Measurements from ENCODE around the gene ATG2A.

Gene ATG2A

DNA sequence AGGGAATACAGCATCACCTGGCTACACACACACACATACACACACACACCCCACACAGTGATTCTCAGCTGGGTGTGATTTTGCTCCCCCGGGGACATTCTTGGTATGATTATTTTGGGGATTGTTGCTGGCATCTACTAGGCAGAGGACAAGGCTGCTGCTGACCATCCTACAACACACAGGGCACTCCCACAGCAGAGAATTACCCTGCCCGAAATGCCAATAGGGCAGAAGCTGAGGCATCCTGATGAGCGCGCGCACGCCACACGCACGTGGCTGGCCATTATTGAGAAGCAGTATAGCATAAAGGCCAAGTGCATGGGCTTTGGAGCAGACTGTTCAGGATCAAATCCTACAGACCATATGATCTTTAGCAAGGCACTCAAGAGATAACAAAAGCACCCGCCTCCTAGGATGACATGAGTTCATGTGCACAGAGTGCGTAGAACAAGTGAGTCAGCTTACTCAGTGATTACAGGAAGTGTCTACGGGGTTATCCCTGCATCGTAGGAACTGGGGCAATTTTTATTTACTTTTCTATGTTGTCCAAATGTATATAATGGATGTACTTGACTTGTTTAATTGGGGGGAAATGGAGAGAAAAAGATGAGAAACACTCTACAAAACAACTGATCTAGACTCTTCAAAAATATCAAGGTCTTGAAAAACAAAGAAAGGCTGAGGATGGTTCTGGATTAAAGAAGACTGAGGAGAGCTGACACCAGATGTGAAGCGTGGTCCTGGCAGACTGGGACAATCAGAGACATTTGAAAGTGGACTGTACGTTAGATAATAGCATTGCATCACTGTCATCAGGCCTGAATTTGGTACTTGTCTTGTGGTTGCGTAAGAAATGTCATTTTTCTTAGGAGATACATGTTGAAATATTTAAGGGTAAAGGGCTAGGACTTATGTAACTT, 31.4 kb downstream of the ATG2A start:
- no peak for DNase-seq (ENCODE audit: low read depth, low spot score)

GRCh38 chr11:64884019-64884418, 33.0 kb downstream of the ATG2A start:
- DNase-seq (ENCODE audit: low read depth, low spot score), result no peak

DNA sequence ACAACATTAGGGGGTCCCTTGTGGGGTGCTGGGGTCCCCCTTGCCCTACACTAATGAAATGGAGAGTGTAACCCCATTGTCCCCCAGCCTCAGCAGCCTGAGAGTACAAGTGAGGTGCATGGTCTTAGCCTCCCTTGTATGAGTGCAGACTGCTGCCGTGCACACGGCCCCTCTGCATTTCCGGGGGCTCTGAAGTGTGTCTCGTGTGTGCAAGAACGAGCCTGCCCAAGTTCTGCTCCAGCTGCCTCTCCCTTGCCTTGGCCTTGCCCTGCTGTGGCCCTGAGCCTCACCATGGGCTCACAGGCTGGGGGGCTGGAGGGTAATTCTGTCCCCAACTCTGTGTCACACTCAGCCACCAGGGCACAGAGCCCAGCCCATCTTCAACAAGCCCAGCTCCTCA, 33.4 kb downstream of the ATG2A start:
- no peak for DNase-seq (ENCODE audit: low read depth, low spot score)

- no peak for DNase-seq (ENCODE audit: low read depth, low spot score)
Measured at GRCh38 chr11:64882243-64882642, 34.8 kb downstream of the ATG2A start.

GRCh38 chr11:64881476-64881875, 35.5 kb downstream of the ATG2A start:
- no peak for DNase-seq (ENCODE audit: low read depth, low spot score)

GRCh38 chr11:64880240-64881001, 36.6 kb downstream of the ATG2A start:
- no peak for DNase-seq (ENCODE audit: low read depth, low spot score)

- DNase-seq (ENCODE audit: low read depth, low spot score), result no peak
Measured at GRCh38 chr11:64879244-64879900, 37.6 kb downstream of the ATG2A start.

DNA sequence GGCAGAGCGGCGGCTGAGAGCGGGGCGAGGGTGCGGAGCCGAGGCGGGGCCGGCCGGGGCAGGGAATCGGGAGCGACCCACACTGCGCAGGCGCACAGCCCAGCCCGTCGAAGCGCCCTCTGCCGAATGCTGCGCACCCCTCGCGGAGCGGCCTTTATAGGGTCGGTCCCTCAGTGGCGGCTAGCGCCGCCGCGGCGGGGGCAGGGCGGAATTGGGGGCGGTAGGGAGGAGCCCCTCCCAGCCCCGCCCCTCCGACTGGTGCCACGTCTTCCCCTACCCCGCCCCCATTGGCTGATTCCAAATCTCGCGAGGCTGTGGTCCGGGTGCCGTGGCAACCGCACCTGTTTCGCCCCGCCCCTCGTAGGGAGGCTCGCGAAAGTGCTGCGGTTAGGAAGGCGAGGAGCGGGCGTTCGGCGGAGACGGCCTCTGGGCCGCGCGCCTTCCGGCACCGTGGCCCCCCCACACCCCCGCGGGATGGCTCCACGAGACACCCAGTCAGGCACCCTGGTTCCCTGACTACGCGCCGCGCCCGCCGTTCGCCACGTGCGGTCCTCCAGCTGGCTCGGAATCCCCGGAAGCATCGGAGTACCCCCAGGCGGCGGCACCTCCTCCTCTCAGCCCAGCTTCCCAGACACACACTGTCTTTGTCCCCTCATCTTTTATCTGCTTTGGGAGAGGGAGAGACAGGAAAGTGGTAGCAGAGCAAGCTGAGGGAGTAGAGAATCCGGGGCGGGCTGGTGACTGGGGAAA, 38.3 kb downstream of the ATG2A start, which contains the start of gene EHD1:
Gene EHD1 (minus strand): TSS at position 128 of the 750 bp plus-strand sequence. CDS start 157 bp downstream, outside the sequence.
- DNase-seq (ENCODE audit: low read depth, low spot score), result peak; percentile 89

DNA sequence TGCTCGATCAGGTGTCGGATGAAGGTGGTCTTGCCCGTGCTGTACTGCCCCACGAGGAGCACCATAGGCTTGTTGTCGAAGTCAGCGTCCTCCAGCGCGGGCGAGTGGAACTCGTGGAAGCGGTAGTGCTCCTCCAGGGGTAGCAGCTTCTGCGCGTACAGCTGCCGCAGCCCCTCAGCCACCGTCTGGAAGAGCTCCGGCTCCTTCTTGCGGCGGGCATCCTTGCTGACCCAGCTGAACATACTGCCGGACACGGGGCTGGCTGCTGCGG, 38.9 kb downstream of the ATG2A start:
- DNase-seq (ENCODE audit: low read depth, low spot score), result no peak

- no peak for DNase-seq (ENCODE audit: low read depth, low spot score)
Measured at GRCh38 chr11:64877390-64878222, 39.4 kb downstream of the ATG2A start.

DNA sequence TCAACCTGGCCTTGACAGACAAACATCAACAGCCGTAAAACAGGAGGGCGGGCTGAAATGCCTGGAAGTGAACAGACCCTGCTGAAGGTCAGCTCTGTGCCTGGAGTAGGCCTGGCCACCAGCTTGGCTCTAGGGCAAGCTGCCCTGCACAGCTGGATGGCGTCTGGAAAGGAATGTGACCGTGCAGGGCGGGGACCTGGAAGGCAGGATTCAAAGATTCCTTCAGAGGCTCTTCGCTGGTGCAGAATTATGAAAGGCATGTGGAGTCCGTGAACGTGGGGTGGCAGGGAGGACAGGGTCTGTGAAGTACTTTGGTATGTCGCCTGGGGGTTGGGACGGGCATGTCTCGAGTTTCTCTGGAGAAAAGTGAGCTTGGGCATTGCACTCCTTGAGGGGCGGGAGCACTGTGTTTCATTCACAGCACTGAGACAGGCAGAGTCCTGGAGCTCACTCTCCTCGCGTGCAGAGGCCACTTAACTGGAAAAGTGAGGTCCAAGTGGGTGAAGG, 40.1 kb downstream of the ATG2A start:
- no peak for DNase-seq (ENCODE audit: low read depth, low spot score)

DNA sequence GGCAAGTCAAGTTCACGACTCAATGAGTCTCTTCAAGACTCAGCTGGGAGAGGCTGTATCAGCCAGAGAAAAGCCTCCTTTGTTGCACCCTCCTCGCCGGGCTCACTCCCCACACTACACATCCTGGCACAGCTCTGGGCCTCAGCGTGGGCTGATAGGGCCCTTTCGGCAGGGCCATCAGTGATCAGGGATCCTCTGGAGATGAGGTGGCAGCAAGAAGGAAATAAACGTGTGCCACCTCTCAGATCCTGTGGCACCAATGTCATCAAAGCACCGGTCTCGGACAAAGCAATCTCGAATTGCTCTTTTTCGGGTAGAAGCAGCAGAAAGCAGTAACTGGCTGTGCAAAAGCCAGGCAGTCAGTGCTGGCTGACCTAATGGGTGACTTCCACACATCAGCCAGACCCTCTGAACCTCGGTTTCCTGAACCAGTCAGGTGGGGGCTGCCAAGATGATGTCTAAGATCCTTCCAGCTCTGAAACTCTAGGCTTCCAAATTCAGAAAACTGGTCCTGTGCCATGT, 40.7 kb downstream of the ATG2A start:
- no peak for DNase-seq (ENCODE audit: low read depth, low spot score)

- no peak for DNase-seq (ENCODE audit: low read depth, low spot score)
Measured at GRCh38 chr11:64875369-64876228, 41.4 kb downstream of the ATG2A start.

DNA sequence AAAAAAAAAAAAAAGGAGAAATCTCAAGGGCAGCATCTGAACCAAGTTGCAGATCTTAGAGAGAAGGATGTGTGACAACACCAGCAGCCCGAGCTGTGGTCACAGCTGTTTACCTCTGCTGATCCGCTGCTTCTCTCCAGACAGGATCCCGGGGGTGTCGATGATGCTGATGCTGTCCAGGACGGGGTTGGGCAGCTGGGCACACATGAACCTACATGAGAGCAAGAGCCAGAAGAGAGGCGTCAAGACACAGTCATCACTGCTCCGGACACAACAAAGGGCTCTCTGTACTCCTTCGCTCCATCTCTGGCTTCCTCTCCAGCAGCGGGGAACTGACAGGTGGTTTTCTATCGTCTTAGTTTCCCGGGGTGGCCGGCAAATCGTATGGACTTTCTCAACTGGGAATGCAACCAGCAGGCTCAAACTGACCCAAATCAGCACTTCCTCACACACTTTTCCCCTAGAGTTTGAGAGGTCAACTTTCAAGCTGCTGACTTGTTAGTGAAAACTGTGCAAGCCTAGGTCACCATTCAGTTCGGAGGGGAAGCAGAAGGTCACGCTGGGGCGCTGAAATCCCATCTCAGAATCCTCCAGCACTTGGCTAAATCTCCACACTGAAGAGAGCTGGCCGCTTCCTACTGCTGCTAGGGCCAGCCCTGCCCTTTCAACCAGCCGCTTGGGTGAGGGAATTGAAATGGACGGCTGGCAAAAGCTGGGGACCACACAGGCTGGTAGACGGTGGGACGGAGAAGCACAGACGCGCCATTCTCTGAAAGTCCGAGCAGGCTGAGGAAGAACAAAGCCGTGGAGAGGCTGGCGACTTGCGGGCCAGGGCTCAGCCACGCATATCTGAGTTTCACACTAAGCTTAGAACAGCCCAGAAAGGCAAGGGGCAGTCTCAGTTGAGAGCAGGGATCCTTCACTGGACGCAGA, 42.4 kb downstream of the ATG2A start:
- no peak for DNase-seq (ENCODE audit: low read depth, low spot score)

DNA sequence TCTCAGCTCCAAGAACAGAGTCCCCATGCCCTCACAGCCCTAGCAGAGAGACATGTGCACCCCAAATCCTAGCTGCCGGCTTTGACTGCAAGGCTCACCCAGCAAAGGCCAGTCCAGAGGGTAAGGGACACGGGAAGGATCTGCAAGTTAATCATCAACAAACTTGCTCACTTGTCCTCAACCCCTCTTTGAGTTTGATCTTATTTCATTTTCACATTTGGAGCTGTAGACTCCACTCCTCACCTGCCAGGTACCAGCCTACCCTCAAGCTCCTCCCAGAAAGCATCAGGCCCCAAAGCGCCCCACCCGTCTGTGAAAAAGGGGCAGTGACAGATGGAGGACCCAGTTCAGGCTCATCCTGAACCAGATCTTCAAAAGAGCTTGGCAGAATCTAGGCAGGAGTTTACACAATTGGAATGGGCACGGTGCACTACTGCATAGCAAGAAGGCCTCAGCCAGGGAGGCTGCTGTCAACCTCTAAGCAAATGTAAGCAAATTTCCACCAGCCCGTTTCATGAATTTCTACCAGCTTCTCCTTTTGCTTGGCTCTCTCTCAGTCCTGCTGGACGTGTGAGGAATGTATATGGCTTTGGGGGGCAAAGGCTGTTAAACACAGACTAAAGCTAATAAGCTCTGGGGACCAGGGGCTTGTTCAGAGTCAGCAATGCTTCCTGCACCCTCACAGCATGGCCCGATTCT, 44.1 kb downstream of the ATG2A start:
- no peak for DNase-seq (ENCODE audit: low read depth, low spot score)

DNA sequence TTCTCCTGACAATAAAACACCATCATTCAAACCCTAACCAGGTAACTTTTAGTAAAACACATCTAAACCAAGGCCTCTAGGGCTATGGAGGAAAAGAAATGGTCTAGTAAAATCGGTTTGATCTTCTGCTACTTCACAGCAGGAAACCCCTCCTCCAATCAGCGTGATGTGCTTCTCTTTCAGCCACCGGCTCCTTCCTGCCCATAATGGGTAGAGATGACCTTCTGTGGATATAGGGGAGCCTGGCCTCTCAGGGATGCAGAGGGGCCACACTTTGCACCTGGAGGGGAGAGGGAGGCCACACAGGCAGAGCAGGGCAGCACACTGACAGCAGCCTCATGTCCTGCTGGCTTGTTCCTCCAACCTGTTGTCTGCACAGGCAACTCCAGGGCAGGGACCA, 45.5 kb downstream of the ATG2A start:
- no peak for DNase-seq (ENCODE audit: low read depth, low spot score)

- DNase-seq (ENCODE audit: low read depth, low spot score), result no peak
Measured at GRCh38 chr11:64870893-64871466, 46.0 kb downstream of the ATG2A start.

Measured in brain pericyte (primary cell).